Activated naive CD8-positive, alpha-beta T cell treated with anti-CD3 and anti-CD28 coated beads, Interleukin-2, amount 50 U/mL, for 24 hours (primary cell): Measurements from ENCODE around the gene IGFBPL1.

Experiments used
- ATAC-seq: fragments of 150-1000 bp; cut with Tn5 transposase; one replicate; pipeline ENCODE4 v1.10.0; 2021
- DNase-seq: peaks from one replicate; pipeline ENCODE4 v3.0.0; 2021
- H3K27ac Mint-ChIP-seq: one replicate; pipeline ENCODE4 v1.8.0; 2021; ENCODE audit warnings: mild to moderate bottlenecking, mixed read lengths
- H3K27me3 Mint-ChIP-seq: one replicate; pipeline ENCODE4 v1.8.0; 2021; ENCODE audit warnings: mixed read lengths
- H3K36me3 Mint-ChIP-seq: one replicate; pipeline ENCODE4 v1.8.0; 2021; ENCODE audit warnings: low read depth, mixed read lengths
- H3K4me1 Mint-ChIP-seq: one replicate; pipeline ENCODE4 v1.8.0; 2021; ENCODE audit warnings: mixed read lengths
- H3K4me3 Mint-ChIP-seq: one replicate; pipeline ENCODE4 v1.8.0; 2021; ENCODE audit warnings: mild to moderate bottlenecking, moderate library complexity, mixed read lengths
- H3K9me3 Mint-ChIP-seq: one replicate; pipeline ENCODE4 v1.8.0; 2021; ENCODE audit warnings: mixed read lengths

IGFBPL1 gene

GRCh38 chr9:38439291-38439915, 15.1 kb upstream of the IGFBPL1 start:
- ATAC-seq (no peak), DNase-seq (no peak)
- H3K9me3 Mint-ChIP-seq: no peaks in the 10 kb centered on the region
- H3K4me3 Mint-ChIP-seq: no peak overlapping the region
- H3K27ac Mint-ChIP-seq: no peak overlapping the region
- H3K4me1 Mint-ChIP-seq: no peaks in the 10 kb centered on the region
- H3K27me3 Mint-ChIP-seq: peaks cover 7% of the 10 kb centered on the region
- H3K36me3 Mint-ChIP-seq: no peaks in the 10 kb centered on the region

- Mint-ChIP-seq H3K9me3 (no peaks in the 10 kb centered on the region), H3K36me3 (no peaks in the 10 kb centered on the region), H3K4me1 (no peaks in the 10 kb centered on the region), H3K27me3 (peaks cover 6% of the 10 kb centered on the region), H3K27ac (no peak overlapping the region), H3K4me3 (no peak overlapping the region)
- ATAC-seq (no peak), DNase-seq (no peak)
These were observed 13.1 kb upstream of the IGFBPL1 start for GRCh38 chr9:38437193-38437823.

- no peak overlapping the region for H3K4me3 Mint-ChIP-seq
- no peak overlapping the region for H3K27ac Mint-ChIP-seq
- H3K9me3 Mint-ChIP-seq: no peaks in the 10 kb centered on the region
- H3K27me3 Mint-ChIP-seq: peaks cover 6% of the 10 kb centered on the region
- H3K4me1 Mint-ChIP-seq: no peaks in the 10 kb centered on the region
- ATAC-seq (no peak), DNase-seq (no peak)
- H3K36me3 Mint-ChIP-seq: no peaks in the 10 kb centered on the region
These were observed 12.5 kb upstream of the IGFBPL1 start for GRCh38 chr9:38436708-38437107.

- H3K27ac Mint-ChIP-seq: no peak overlapping the region
- no peak for DNase-seq
- ATAC-seq: no peak
- H3K36me3 Mint-ChIP-seq: no peaks in the 10 kb centered on the region
- H3K27me3 Mint-ChIP-seq: peaks cover 6% of the 10 kb centered on the region
- H3K9me3 Mint-ChIP-seq: no peaks in the 10 kb centered on the region
- H3K4me3 Mint-ChIP-seq: no peak overlapping the region
- H3K4me1 Mint-ChIP-seq: no peaks in the 10 kb centered on the region
These were observed 11.3 kb upstream of the IGFBPL1 start for GRCh38 chr9:38435521-38435920.

GRCh38 chr9:38434853-38435252, 10.6 kb upstream of the IGFBPL1 start:
- Mint-ChIP-seq H3K27me3 (peaks cover 4% of the 10 kb centered on the region), H3K4me3 (no peak overlapping the region), H3K4me1 (no peaks in the 10 kb centered on the region), H3K36me3 (no peaks in the 10 kb centered on the region), H3K9me3 (no peaks in the 10 kb centered on the region), H3K27ac (no peak overlapping the region)
- DNase-seq: no peak
- ATAC-seq: no peak

GRCh38 chr9:38434365-38434764, 10.1 kb upstream of the IGFBPL1 start:
- Mint-ChIP-seq H3K27ac (no peak overlapping the region), H3K9me3 (no peaks in the 10 kb centered on the region), H3K27me3 (peaks cover 4% of the 10 kb centered on the region), H3K4me1 (no peaks in the 10 kb centered on the region), H3K4me3 (no peak overlapping the region), H3K36me3 (no peaks in the 10 kb centered on the region)
- DNase-seq: no peak
- no peak for ATAC-seq

- Mint-ChIP-seq H3K4me1 (no peaks in the 10 kb centered on the region), H3K36me3 (no peaks in the 10 kb centered on the region), H3K27me3 (no peaks in the 10 kb centered on the region), H3K4me3 (no peak overlapping the region), H3K27ac (no peak overlapping the region), H3K9me3 (no peaks in the 10 kb centered on the region)
- DNase-seq (no peak), ATAC-seq (no peak)
These were observed 8.8 kb upstream of the IGFBPL1 start for GRCh38 chr9:38432922-38433510.

- H3K9me3 Mint-ChIP-seq: no peaks in the 10 kb centered on the region
- ATAC-seq (no peak), DNase-seq (no peak)
- H3K4me3 Mint-ChIP-seq: no peak overlapping the region
- no peaks in the 10 kb centered on the region for H3K36me3 Mint-ChIP-seq
- no peaks in the 10 kb centered on the region for H3K4me1 Mint-ChIP-seq
- H3K27me3 Mint-ChIP-seq: peaks cover 3% of the 10 kb centered on the region
- no peak overlapping the region for H3K27ac Mint-ChIP-seq
These were observed 6.9 kb upstream of the IGFBPL1 start for GRCh38 chr9:38431116-38431515.

GRCh38 chr9:38428062-38428461, 3.8 kb upstream of the IGFBPL1 start:
- DNase-seq: no peak
- ATAC-seq: no peak
- no peaks in the 10 kb centered on the region for H3K36me3 Mint-ChIP-seq
- H3K9me3 Mint-ChIP-seq: no peaks in the 10 kb centered on the region
- no peaks in the 10 kb centered on the region for H3K4me1 Mint-ChIP-seq
- peaks cover 20% of the 10 kb centered on the region for H3K27me3 Mint-ChIP-seq
- no peak overlapping the region for H3K4me3 Mint-ChIP-seq
- no peak overlapping the region for H3K27ac Mint-ChIP-seq

GRCh38 chr9:38424918-38425317, 664 bp upstream of the IGFBPL1 start:
- Mint-ChIP-seq H3K36me3 (no peaks in the 10 kb centered on the region), H3K27ac (no peak overlapping the region), H3K4me1 (no peaks in the 10 kb centered on the region), H3K27me3 (peaks cover 38% of the 10 kb centered on the region), H3K4me3 (no peak overlapping the region), H3K9me3 (no peaks in the 10 kb centered on the region)
- ATAC-seq: no peak
- no peak for DNase-seq

GRCh38 chr9:38423273-38423972, 831 bp downstream of the IGFBPL1 start:
- ATAC-seq: no peak
- no peak for DNase-seq
- Mint-ChIP-seq H3K27me3 (peaks cover 40% of the 10 kb centered on the region), H3K27ac (no peak overlapping the region), H3K36me3 (no peaks in the 10 kb centered on the region), H3K4me3 (no peak overlapping the region), H3K4me1 (no peaks in the 10 kb centered on the region), H3K9me3 (no peaks in the 10 kb centered on the region)

GRCh38 chr9:38422555-38423260, 1.5 kb downstream of the IGFBPL1 start:
- peaks cover 40% of the 10 kb centered on the region for H3K27me3 Mint-ChIP-seq

GRCh38 chr9:38421498-38422211, 2.6 kb downstream of the IGFBPL1 start:
- Mint-ChIP-seq H3K27me3 (peaks cover 38% of the 10 kb centered on the region), H3K4me3 (no peak overlapping the region), H3K36me3 (no peaks in the 10 kb centered on the region), H3K9me3 (no peaks in the 10 kb centered on the region), H3K4me1 (no peaks in the 10 kb centered on the region), H3K27ac (no peak overlapping the region)
- DNase-seq: no peak
- no peak for ATAC-seq

More at GRCh38 chr9:38422555-38423260, 1.5 kb downstream of the IGFBPL1 start:
- H3K36me3 Mint-ChIP-seq: no peaks in the 10 kb centered on the region
- DNase-seq (no peak), ATAC-seq (no peak)
- H3K4me1 Mint-ChIP-seq: no peaks in the 10 kb centered on the region
- no peak overlapping the region for H3K27ac Mint-ChIP-seq
- no peaks in the 10 kb centered on the region for H3K9me3 Mint-ChIP-seq
- H3K4me3 Mint-ChIP-seq: no peak overlapping the region

GRCh38 chr9:38419181-38419580, 5.1 kb downstream of the IGFBPL1 start:
- Mint-ChIP-seq H3K4me1 (no peaks in the 10 kb centered on the region), H3K36me3 (no peaks in the 10 kb centered on the region), H3K27me3 (peaks cover 26% of the 10 kb centered on the region), H3K27ac (no peak overlapping the region), H3K9me3 (no peaks in the 10 kb centered on the region), H3K4me3 (no peak overlapping the region)
- DNase-seq (no peak), ATAC-seq (no peak)
